Activated CD4-positive, alpha-beta T cell treated with anti-CD3 and anti-CD28 coated beads, Interleukin-2, amount 10 ng/mL, durations not matched to agents 24 days and 14 days (primary cell): Measurements from ENCODE around the gene DPYSL4. TPM values are rescaled to one million over a fixed set of nuclear protein-coding genes. Genes with fewer than 3 reads are reported as not detected.

ENCODE experiments used
- DNase-seq: peaks from one replicate; pipeline ENCODE4 v3.0.0; 2022
- H3K27ac Mint-ChIP-seq: one replicate; pipeline ENCODE4 v1.8.0; 2022; ENCODE audit warnings: mild to moderate bottlenecking, mixed read lengths
- H3K27me3 Mint-ChIP-seq: one replicate; pipeline ENCODE4 v1.8.0; 2022; ENCODE audit warnings: mixed read lengths
- H3K36me3 Mint-ChIP-seq: one replicate; pipeline ENCODE4 v1.8.0; 2022; ENCODE audit warnings: low read depth, mild to moderate bottlenecking, mixed read lengths
- H3K4me1 Mint-ChIP-seq: one replicate; pipeline ENCODE4 v1.8.0; 2021; ENCODE audit warnings: mixed read lengths
- H3K4me3 Mint-ChIP-seq: one replicate; pipeline ENCODE4 v1.8.0; 2022; ENCODE audit warnings: mild to moderate bottlenecking, moderate library complexity, mixed read lengths
- H3K9me3 Mint-ChIP-seq: one replicate; pipeline ENCODE4 v1.8.0; 2021; ENCODE audit warnings: mixed read lengths
- intact Hi-C: fragments of 100-400 bp; cut with micrococcal nuclease; formaldehyde crosslinking; loops from one replicate; pipeline ENCODE4 v1.15.1; 2023
- total RNA-seq: library from RNA; stranded (reverse); gene quantifications from 2 replicates; pipeline ENCODE4 v1.2.3, GENCODE V29; 2022

Gene DPYSL4
- total RNA-seq, 1 donor from 2014 or later: 32.5 TPM

- DNase-seq: no peak
- H3K27ac Mint-ChIP-seq: no peak overlapping the region
- intact Hi-C loops: no loop called here
- H3K27me3 Mint-ChIP-seq: no peaks in the 10 kb centered on the region
- H3K36me3 Mint-ChIP-seq: no peaks in the 10 kb centered on the region
- no peaks in the 10 kb centered on the region for H3K9me3 Mint-ChIP-seq
- no peaks in the 10 kb centered on the region for H3K4me1 Mint-ChIP-seq
- no peak overlapping the region for H3K4me3 Mint-ChIP-seq
Observed at GRCh38 chr10:132204078-132204780, 17.5 kb downstream of the DPYSL4 start.

GRCh38 chr10:132204781-132205473 is 18.2 kb downstream of the DPYSL4 start:
- Mint-ChIP-seq H3K4me3 (no peak overlapping the region), H3K36me3 (no peaks in the 10 kb centered on the region), H3K27me3 (no peaks in the 10 kb centered on the region), H3K27ac (no peak overlapping the region), H3K9me3 (no peaks in the 10 kb centered on the region), H3K4me1 (no peaks in the 10 kb centered on the region)
- intact Hi-C loops: no loop called here
- DNase-seq: no peak

- H3K4me1 Mint-ChIP-seq: no peaks in the 10 kb centered on the region
- no peak overlapping the region for H3K4me3 Mint-ChIP-seq
- H3K27ac Mint-ChIP-seq: no peak overlapping the region
- no peaks in the 10 kb centered on the region for H3K9me3 Mint-ChIP-seq
- DNase-seq: no peak
- no peaks in the 10 kb centered on the region for H3K27me3 Mint-ChIP-seq
- H3K36me3 Mint-ChIP-seq: no peaks in the 10 kb centered on the region
- intact Hi-C loops: no loop called here
Observed at GRCh38 chr10:132205650-132206376, 19.1 kb downstream of the DPYSL4 start.

GRCh38 chr10:132206377-132206745 is 19.6 kb downstream of the DPYSL4 start:
- Mint-ChIP-seq H3K4me1 (no peaks in the 10 kb centered on the region), H3K4me3 (no peak overlapping the region), H3K27ac (no peak overlapping the region), H3K9me3 (no peaks in the 10 kb centered on the region), H3K36me3 (no peaks in the 10 kb centered on the region), H3K27me3 (no peaks in the 10 kb centered on the region)
- intact Hi-C loops: no loop called here
- no peak for DNase-seq

- intact Hi-C loops: no loop called here
- H3K27ac Mint-ChIP-seq: no peak overlapping the region
- no peaks in the 10 kb centered on the region for H3K27me3 Mint-ChIP-seq
- H3K4me1 Mint-ChIP-seq: no peaks in the 10 kb centered on the region
- H3K36me3 Mint-ChIP-seq: no peaks in the 10 kb centered on the region
- H3K9me3 Mint-ChIP-seq: no peaks in the 10 kb centered on the region
- H3K4me3 Mint-ChIP-seq: no peak overlapping the region
- DNase-seq: no peak
Observed at GRCh38 chr10:132206806-132207535, 20.2 kb downstream of the DPYSL4 start.

GRCh38 chr10:132207536-132208461 is 21.1 kb downstream of the DPYSL4 start:
- Mint-ChIP-seq H3K4me3 (no peak overlapping the region), H3K9me3 (no peaks in the 10 kb centered on the region), H3K4me1 (no peaks in the 10 kb centered on the region), H3K27ac (no peak overlapping the region), H3K27me3 (no peaks in the 10 kb centered on the region), H3K36me3 (no peaks in the 10 kb centered on the region)
- no peak for DNase-seq
- intact Hi-C loops: no loop called here

- Mint-ChIP-seq H3K4me3 (no peak overlapping the region), H3K9me3 (no peaks in the 10 kb centered on the region), H3K27me3 (peaks cover 1% of the 10 kb centered on the region), H3K4me1 (no peaks in the 10 kb centered on the region), H3K27ac (no peak overlapping the region), H3K36me3 (no peaks in the 10 kb centered on the region)
- intact Hi-C loops: no loop called here
- DNase-seq: no peak
Observed at GRCh38 chr10:132208462-132209050, 21.8 kb downstream of the DPYSL4 start.

- no peak for DNase-seq
- no peaks in the 10 kb centered on the region for H3K36me3 Mint-ChIP-seq
- no peaks in the 10 kb centered on the region for H3K4me1 Mint-ChIP-seq
- H3K27ac Mint-ChIP-seq: no peak overlapping the region
- no peaks in the 10 kb centered on the region for H3K9me3 Mint-ChIP-seq
- intact Hi-C loops: no loop called here
- H3K4me3 Mint-ChIP-seq: no peak overlapping the region
- H3K27me3 Mint-ChIP-seq: peaks cover 2% of the 10 kb centered on the region
Observed at GRCh38 chr10:132209130-132209529, 22.4 kb downstream of the DPYSL4 start.

GRCh38 chr10:132209978-132210530 is 23.3 kb downstream of the DPYSL4 start:
- intact Hi-C loops: no loop called here
- Mint-ChIP-seq H3K4me3 (no peak overlapping the region), H3K36me3 (no peaks in the 10 kb centered on the region), H3K9me3 (no peaks in the 10 kb centered on the region), H3K27ac (no peak overlapping the region), H3K4me1 (no peaks in the 10 kb centered on the region), H3K27me3 (peaks cover 2% of the 10 kb centered on the region)
- DNase-seq: no peak

- no peaks in the 10 kb centered on the region for H3K36me3 Mint-ChIP-seq
- DNase-seq: no peak
- H3K9me3 Mint-ChIP-seq: no peaks in the 10 kb centered on the region
- H3K27ac Mint-ChIP-seq: no peak overlapping the region
- intact Hi-C loops: no loop called here
- peaks cover 2% of the 10 kb centered on the region for H3K27me3 Mint-ChIP-seq
- H3K4me1 Mint-ChIP-seq: no peaks in the 10 kb centered on the region
- no peak overlapping the region for H3K4me3 Mint-ChIP-seq
Observed at GRCh38 chr10:132210766-132211165, 24.0 kb downstream of the DPYSL4 start.

GRCh38 chr10:132211246-132211645 is 24.5 kb downstream of the DPYSL4 start:
- Mint-ChIP-seq H3K36me3 (no peaks in the 10 kb centered on the region), H3K27me3 (peaks cover 2% of the 10 kb centered on the region), H3K9me3 (no peaks in the 10 kb centered on the region), H3K4me3 (no peak overlapping the region), H3K27ac (no peak overlapping the region), H3K4me1 (no peaks in the 10 kb centered on the region)
- DNase-seq: no peak
- intact Hi-C loops: no loop called here

GRCh38 chr10:132212816-132213215 is 26.1 kb downstream of the DPYSL4 start:
- intact Hi-C loops: no loop called here
- H3K9me3 Mint-ChIP-seq: no peaks in the 10 kb centered on the region
- H3K4me1 Mint-ChIP-seq: no peaks in the 10 kb centered on the region
- H3K27ac Mint-ChIP-seq: no peak overlapping the region
- DNase-seq: no peak
- H3K4me3 Mint-ChIP-seq: no peak overlapping the region
- H3K36me3 Mint-ChIP-seq: no peaks in the 10 kb centered on the region
- H3K27me3 Mint-ChIP-seq: peaks cover 2% of the 10 kb centered on the region
